ENCODE measurements around the gene EYA2.

The EYA2 gene

DNA sequence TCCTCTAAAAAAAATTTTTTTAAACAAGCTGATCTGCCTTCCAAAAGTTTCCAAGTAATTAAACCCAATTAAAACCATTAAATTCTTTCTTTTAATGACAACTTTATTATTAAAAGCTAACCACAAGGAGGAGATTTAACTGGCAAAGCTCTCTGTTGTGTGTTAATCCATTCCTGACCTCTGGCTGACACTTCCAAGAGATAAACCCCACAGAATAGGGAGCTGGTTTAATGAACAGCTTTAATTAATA lies 230.8 kb downstream of the EYA2 start:
- TF ChIP-seq, protein P1, sequence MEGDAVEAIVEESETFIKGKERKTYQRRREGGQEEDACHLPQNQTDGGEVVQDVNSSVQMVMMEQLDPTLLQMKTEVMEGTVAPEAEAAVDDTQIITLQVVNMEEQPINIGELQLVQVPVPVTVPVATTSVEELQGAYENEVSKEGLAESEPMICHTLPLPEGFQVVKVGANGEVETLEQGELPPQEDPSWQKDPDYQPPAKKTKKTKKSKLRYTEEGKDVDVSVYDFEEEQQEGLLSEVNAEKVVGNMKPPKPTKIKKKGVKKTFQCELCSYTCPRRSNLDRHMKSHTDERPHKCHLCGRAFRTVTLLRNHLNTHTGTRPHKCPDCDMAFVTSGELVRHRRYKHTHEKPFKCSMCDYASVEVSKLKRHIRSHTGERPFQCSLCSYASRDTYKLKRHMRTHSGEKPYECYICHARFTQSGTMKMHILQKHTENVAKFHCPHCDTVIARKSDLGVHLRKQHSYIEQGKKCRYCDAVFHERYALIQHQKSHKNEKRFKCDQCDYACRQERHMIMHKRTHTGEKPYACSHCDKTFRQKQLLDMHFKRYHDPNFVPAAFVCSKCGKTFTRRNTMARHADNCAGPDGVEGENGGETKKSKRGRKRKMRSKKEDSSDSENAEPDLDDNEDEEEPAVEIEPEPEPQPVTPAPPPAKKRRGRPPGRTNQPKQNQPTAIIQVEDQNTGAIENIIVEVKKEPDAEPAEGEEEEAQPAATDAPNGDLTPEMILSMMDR (IDR thresholded peaks at IDR 0.05; ENCODE audit: insufficient read depth, low read length, missing control alignments), result no peak
- ChIA-PET POLR2A (interaction anchor here (0.6 to 1.3 kb wide), 2 partner anchors 10 to 1152 kb away, joined by 3 to 4 read pairs; no protein-coding TSS in a partner anchor), CTCF (interaction anchor here (1.0 to 1.2 kb wide), 3 partner anchors 8 to 18 kb away, joined by 3 to 4 read pairs (median 4); no protein-coding TSS in a partner anchor)
- no peak overlapping the region for H3K4me3 ChIP-seq (ENCODE audit: low read depth, low read length)
- DNase-seq (ENCODE audit: low read depth, low spot score), result no peak

DNA sequence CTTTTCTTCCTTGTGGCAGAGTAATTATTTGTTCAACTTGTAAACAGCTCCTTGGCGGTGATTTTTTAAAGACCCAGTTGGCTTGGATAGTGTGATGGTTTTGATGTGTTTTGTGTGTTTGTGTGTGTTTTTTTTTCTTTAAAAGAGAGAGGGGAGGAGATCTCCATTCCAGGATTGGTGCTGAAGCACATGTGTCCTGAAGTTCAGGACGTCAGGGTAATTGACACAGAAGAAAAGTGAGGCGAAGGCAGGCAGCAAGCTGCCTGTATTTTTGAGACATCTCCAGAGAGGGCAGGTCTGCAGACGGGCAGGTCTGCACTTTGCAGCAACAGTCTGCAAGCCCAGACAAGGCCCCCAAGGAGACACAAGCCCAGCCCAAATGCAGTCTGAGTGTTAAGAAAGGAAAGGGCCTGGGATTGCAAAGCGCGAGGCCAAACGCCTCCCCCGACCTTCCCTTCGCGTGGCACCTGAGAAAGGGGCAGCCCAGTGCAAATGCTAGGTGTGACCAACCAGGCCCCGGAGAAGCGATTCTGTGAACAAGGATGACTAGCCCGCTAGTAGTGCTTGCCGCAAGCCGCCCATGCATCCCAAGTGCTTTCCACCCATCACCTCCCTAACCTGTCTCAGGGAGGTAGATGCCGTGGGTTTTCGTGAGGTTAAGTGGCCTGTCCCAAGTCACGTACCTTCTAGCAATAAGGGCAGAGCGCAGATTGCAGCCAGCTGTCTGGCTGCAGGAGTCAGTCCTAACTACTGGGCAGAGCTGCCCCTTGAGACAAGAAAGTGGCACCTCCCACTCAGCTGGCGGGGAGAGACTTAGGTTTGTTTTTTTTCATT lies 231.3 kb downstream of the EYA2 start:
- POLR2A ChIA-PET, result interaction anchor here (1.3 kb wide), 1 partner anchor 9 kb away, joined by 4 read pairs; no protein-coding TSS in a partner anchor
- TF ChIP-seq, protein P1 (IDR thresholded peaks at IDR 0.05; ENCODE audit: insufficient read depth, low read length, missing control alignments), result no peak
- CTCF ChIA-PET, result interaction anchor here (1.0 to 1.2 kb wide), 3 partner anchors 8 to 17 kb away, joined by 3 to 4 read pairs (median 4); no protein-coding TSS in a partner anchor
- no peak overlapping the region for H3K4me3 ChIP-seq (ENCODE audit: low read depth, low read length)
- no peak for DNase-seq (ENCODE audit: low read depth, low spot score)

DNA sequence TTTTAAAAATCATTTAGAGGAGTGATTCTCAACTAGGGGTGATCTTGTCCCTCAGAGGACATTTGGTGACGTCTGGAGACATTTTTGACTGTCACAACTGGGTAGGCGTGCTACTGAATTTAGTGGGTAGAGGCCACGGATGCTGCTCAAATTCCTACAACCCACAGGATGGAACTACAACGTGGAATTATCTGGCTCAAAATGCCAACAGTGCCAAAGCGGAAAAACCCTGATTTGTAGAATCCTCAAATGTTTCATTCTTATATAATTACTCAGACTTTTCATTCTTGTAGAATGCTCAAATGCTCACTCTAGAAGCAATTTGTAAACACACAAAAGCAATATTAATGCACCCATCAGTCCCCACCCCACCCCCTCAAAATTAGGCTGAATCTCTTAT lies 232.1 kb downstream of the EYA2 start:
- no peak overlapping the region for H3K4me3 ChIP-seq (ENCODE audit: low read depth, low read length)
- TF ChIP-seq, protein P1 (IDR thresholded peaks at IDR 0.05; ENCODE audit: insufficient read depth, low read length, missing control alignments), result no peak
- ChIA-PET CTCF (no interaction called here), POLR2A (no interaction called here)
- DNase-seq (ENCODE audit: low read depth, low spot score), result peak; percentile 47

DNA sequence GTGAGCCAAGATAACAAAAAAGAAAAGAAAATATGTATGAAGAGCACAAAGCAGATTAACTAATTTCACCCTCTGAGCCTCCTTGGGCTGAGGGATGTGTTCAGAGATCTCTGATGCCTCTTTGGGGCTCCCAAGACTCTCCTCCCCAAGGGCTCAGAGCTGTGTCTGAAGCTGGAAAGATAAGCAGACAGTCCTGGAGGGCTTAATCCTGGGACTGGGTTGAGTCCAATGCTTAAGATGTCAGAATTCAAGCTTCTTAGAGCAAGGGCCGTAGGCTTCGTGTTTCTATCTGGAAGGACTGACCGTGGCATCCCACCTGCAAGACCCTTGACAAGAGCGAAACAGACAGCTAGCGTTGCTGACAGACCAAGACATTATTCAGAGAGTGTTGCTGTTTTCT lies 232.9 kb downstream of the EYA2 start:
- no peak for DNase-seq (ENCODE audit: low read depth, low spot score)
- TF ChIP-seq, protein P1 (IDR thresholded peaks at IDR 0.05; ENCODE audit: insufficient read depth, low read length, missing control alignments), result no peak
- CTCF ChIA-PET, result interaction anchor here (0.9 kb wide), 1 partner anchor 146 kb away, joined by 3 read pairs; no protein-coding TSS in a partner anchor
- H3K4me3 ChIP-seq (ENCODE audit: low read depth, low read length), result no peak overlapping the region
- POLR2A ChIA-PET, result no interaction called here

DNA sequence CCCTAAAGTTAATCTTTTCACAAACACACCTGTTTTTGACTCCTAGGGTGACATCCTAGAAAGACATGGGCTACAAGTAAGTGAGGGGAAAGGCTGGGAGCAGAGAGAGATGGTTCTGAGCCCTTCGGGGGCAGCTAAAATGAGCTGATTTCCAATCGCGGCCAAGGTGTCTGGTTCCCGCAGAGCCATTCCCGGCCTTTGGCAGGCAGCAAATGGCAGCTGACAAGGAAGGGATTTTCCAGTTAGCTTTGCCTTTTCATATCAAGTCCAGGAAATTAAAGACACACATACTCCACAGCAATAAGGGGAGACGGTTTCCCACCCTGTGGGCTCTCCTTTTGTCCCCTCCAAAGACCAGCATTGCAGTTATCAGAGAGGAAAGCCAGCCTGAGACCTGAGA lies 233.4 kb downstream of the EYA2 start:
- TF ChIP-seq, protein P1 (IDR thresholded peaks at IDR 0.05; ENCODE audit: insufficient read depth, low read length, missing control alignments), result no peak
- CTCF ChIA-PET, result interaction anchor here (0.9 kb wide), 1 partner anchor 145 kb away, joined by 3 read pairs; no protein-coding TSS in a partner anchor
- no peak overlapping the region for H3K4me3 ChIP-seq (ENCODE audit: low read depth, low read length)
- no peak for DNase-seq (ENCODE audit: low read depth, low spot score)
- POLR2A ChIA-PET, result no interaction called here

DNA sequence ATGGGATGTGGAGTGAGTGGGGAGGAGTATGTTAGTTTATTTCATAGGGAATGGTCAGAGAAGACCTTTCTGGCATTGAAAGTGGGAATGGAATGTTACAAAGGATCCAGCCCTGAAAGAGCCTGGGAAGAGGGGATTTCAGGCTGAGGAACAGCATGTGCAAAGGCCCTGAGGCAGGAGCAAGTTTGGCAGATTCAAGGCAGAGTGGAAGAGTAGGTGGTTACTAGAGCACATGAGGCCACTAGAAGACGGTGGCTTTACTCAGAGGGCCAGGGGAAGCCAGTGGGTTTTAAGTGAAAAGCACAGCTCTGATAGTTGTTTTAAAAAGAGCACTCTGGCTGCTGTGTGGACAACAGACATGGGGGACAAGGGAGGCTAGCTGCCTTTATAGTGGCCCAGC lies 234.7 kb downstream of the EYA2 start:
- ChIA-PET CTCF (interaction anchor here (1.6 kb wide), 1 partner anchor 21 kb away, joined by 4 read pairs; no protein-coding TSS in a partner anchor), POLR2A (no interaction called here)
- no peak overlapping the region for H3K4me3 ChIP-seq (ENCODE audit: low read depth, low read length)
- TF ChIP-seq, protein P1 (IDR thresholded peaks at IDR 0.05; ENCODE audit: insufficient read depth, low read length, missing control alignments), result no peak
- no peak for DNase-seq (ENCODE audit: low read depth, low spot score)

Data from AG04449 (cell line).